Measurements from ENCODE around the gene ERCC3.
"Not testable (repeated sequence)": the region's sequence is repeated elsewhere in the genome, so short reads cannot be mapped to it uniquely, and the experiment has no call there.

ERCC3 gene

GRCh38 chr2:127277028-127277427 is 16.9 kb downstream of the ERCC3 start:
- no peak for DNase-seq

GRCh38 chr2:127275789-127276188 is 18.2 kb downstream of the ERCC3 start:
- DNase-seq, result no peak

- no peak for DNase-seq
Observed at GRCh38 chr2:127275356-127275755, 18.6 kb downstream of the ERCC3 start.

- no peak for DNase-seq
Observed at GRCh38 chr2:127270663-127271062, 23.3 kb downstream of the ERCC3 start.

GRCh38 chr2:127261804-127262406 is 32.0 kb downstream of the ERCC3 start:
- DNase-seq, result no peak

- DNase-seq, result no peak
Observed at GRCh38 chr2:127259355-127259754, 34.6 kb downstream of the ERCC3 start.

GRCh38 chr2:127256866-127257265 is 37.1 kb downstream of the ERCC3 start:
- DNase-seq, result no peak

GRCh38 chr2:127256381-127256780 is 37.6 kb downstream of the ERCC3 start:
- DNase-seq, result no peak

- no peak for DNase-seq
Observed at GRCh38 chr2:127255721-127256120, 38.2 kb downstream of the ERCC3 start.

- no peak for DNase-seq
Observed at GRCh38 chr2:127255146-127255545, 38.8 kb downstream of the ERCC3 start.

GRCh38 chr2:127254386-127254981 is 39.5 kb downstream of the ERCC3 start:
- DNase-seq, result no peak

- DNase-seq, result not testable (repeated sequence)
Observed at GRCh38 chr2:127241184-127241583, 52.8 kb downstream of the ERCC3 start.

- DNase-seq, result no peak
Observed at GRCh38 chr2:127239395-127239794, 54.5 kb downstream of the ERCC3 start.

- DNase-seq, result not testable (repeated sequence)
Observed at GRCh38 chr2:127237768-127238167, 56.2 kb downstream of the ERCC3 start.

GRCh38 chr2:127235082-127235702 is 58.8 kb downstream of the ERCC3 start:
- DNase-seq, result no peak

- DNase-seq, result no peak
Observed at GRCh38 chr2:127233710-127234109, 60.2 kb downstream of the ERCC3 start.

GRCh38 chr2:127231130-127231865 is 62.6 kb downstream of the ERCC3 start:
- no peak for DNase-seq

GRCh38 chr2:127229555-127229954 is 64.4 kb downstream of the ERCC3 start:
- DNase-seq, result no peak

GRCh38 chr2:127228102-127228501 is 65.8 kb downstream of the ERCC3 start:
- DNase-seq, result no peak

- not testable (repeated sequence) for DNase-seq
Observed at GRCh38 chr2:127227264-127227660, 66.7 kb downstream of the ERCC3 start.

GRCh38 chr2:127226520-127227263 is 67.3 kb downstream of the ERCC3 start:
- DNase-seq, result peak; percentile 49

GRCh38 chr2:127226132-127226519 is 67.8 kb downstream of the ERCC3 start:
- DNase-seq, result no peak

Data from NCI-H2227 treated with DMSO at 0.1 percent for 48 hours (cell line).